Stimulated activated CD4-positive, alpha-beta T cell treated with anti-CD3 and anti-CD28 coated beads, TNF-alpha, amount 100 ng/mL, for 24 hours (primary cell): ENCODE results near the gene TMEM14C.

Experiments used
- DNase-seq, 3 experiments: peaks; one replicate each; pipeline ENCODE4 v3.0.0-alpha.2; 2020; ENCODE audit warnings: low read depth in 3 of 3

Gene TMEM14C

GRCh38 chr6:10759884-10760329 lies 37.0 kb downstream of the TMEM14C start:
- DNase-seq, result no peak

- no peak for DNase-seq
These were observed 40.1 kb downstream of the TMEM14C start for GRCh38 chr6:10763006-10763405.

GRCh38 chr6:10769419-10769818 lies 46.5 kb downstream of the TMEM14C start:
- no peak for DNase-seq

GRCh38 chr6:10771371-10771894 lies 48.6 kb downstream of the TMEM14C start:
- DNase-seq, result no peak

GRCh38 chr6:10778230-10778629 lies 55.4 kb downstream of the TMEM14C start:
- DNase-seq, result no peak

- DNase-seq, result no peak
These were observed 56.2 kb downstream of the TMEM14C start for GRCh38 chr6:10779076-10779475.
